ENCODE measurements around the gene CFAP46.
"Not testable (repeated sequence)": the region's sequence is repeated elsewhere in the genome, so short reads cannot be mapped to it uniquely, and the experiment has no call there.

The CFAP46 gene

GRCh38 chr10:132907821-132908620 is 34.3 kb downstream of the CFAP46 start:
- no peak overlapping the region for H3K9ac ChIP-seq (ENCODE audit: low read length in 5 of 5)

GRCh38 chr10:132906836-132907235 is 35.5 kb downstream of the CFAP46 start:
- H3K4me3 ChIP-seq (ENCODE audit: low read depth in 1 of 5, low read length in 5 of 5) = no peak overlapping the region
- H3K36me3 ChIP-seq (ENCODE audit: control insufficient read depth in 5 of 5, insufficient read depth in 5 of 5, low read length in 5 of 5) = no peaks in the 10 kb centered on the region
- no peaks in the 10 kb centered on the region for H3K4me1 ChIP-seq (ENCODE audit: control insufficient read depth in 5 of 5, insufficient read depth in 5 of 5, low read length in 5 of 5)
- H3K9ac ChIP-seq (ENCODE audit: low read length in 5 of 5) = no peak overlapping the region
- H3K27ac ChIP-seq (ENCODE audit: low read depth, low read length) = no peak overlapping the region
- H3K9me3 ChIP-seq (ENCODE audit: control insufficient read depth in 5 of 5, low read length in 5 of 5) = peaks cover 2 to 26% (median 16%) of the 10 kb centered on the region in 5 donors
- peaks cover 10 to 16% (median 11%) of the 10 kb centered on the region in 5 donors for H3K27me3 ChIP-seq (ENCODE audit: control insufficient read depth in 5 of 5, insufficient read depth in 4 of 5, low read length in 5 of 5)

More at GRCh38 chr10:132907821-132908620, 34.3 kb downstream of the CFAP46 start:
- Histone ChIP-seq H3K4me1 (ENCODE audit: control insufficient read depth in 5 of 5, insufficient read depth in 5 of 5, low read length in 5 of 5) (no peaks in the 10 kb centered on the region), H3K36me3 (ENCODE audit: control insufficient read depth in 5 of 5, insufficient read depth in 5 of 5, low read length in 5 of 5) (no peaks in the 10 kb centered on the region), H3K9me3 (ENCODE audit: control insufficient read depth in 5 of 5, low read length in 5 of 5) (peaks cover 2 to 24% (median 16%) of the 10 kb centered on the region in 5 donors), H3K4me3 (ENCODE audit: low read depth in 1 of 5, low read length in 5 of 5) (no peak overlapping the region), H3K27me3 (ENCODE audit: control insufficient read depth in 5 of 5, insufficient read depth in 4 of 5, low read length in 5 of 5) (peaks cover 15 to 20% (median 16%) of the 10 kb centered on the region in 5 donors), H3K27ac (ENCODE audit: low read depth, low read length) (no peak overlapping the region)

GRCh38 chr10:132906106-132906505 is 36.3 kb downstream of the CFAP46 start:
- H3K36me3 ChIP-seq (ENCODE audit: control insufficient read depth in 5 of 5, insufficient read depth in 5 of 5, low read length in 5 of 5) = no peaks in the 10 kb centered on the region
- H3K9ac ChIP-seq (ENCODE audit: low read length in 5 of 5) = no peak overlapping the region
- H3K4me1 ChIP-seq (ENCODE audit: control insufficient read depth in 5 of 5, insufficient read depth in 5 of 5, low read length in 5 of 5) = no peaks in the 10 kb centered on the region
- no peak overlapping the region for H3K4me3 ChIP-seq (ENCODE audit: low read depth in 1 of 5, low read length in 5 of 5)
- peaks cover 2 to 31% (median 16%) of the 10 kb centered on the region in 5 donors for H3K9me3 ChIP-seq (ENCODE audit: control insufficient read depth in 5 of 5, low read length in 5 of 5)
- peaks cover 10 to 15% (median 10%) of the 10 kb centered on the region in 5 donors for H3K27me3 ChIP-seq (ENCODE audit: control insufficient read depth in 5 of 5, insufficient read depth in 4 of 5, low read length in 5 of 5)
- no peak overlapping the region for H3K27ac ChIP-seq (ENCODE audit: low read depth, low read length)

GRCh38 chr10:132905661-132906060 is 36.7 kb downstream of the CFAP46 start:
- H3K27ac ChIP-seq (ENCODE audit: low read depth, low read length) = no peak overlapping the region
- no peaks in the 10 kb centered on the region for H3K4me1 ChIP-seq (ENCODE audit: control insufficient read depth in 5 of 5, insufficient read depth in 5 of 5, low read length in 5 of 5)
- no peak overlapping the region for H3K4me3 ChIP-seq (ENCODE audit: low read depth in 1 of 5, low read length in 5 of 5)
- peaks cover 2 to 34% (median 18%) of the 10 kb centered on the region in 5 donors for H3K9me3 ChIP-seq (ENCODE audit: control insufficient read depth in 5 of 5, low read length in 5 of 5)
- no peak overlapping the region for H3K9ac ChIP-seq (ENCODE audit: low read length in 5 of 5)
- H3K27me3 ChIP-seq (ENCODE audit: control insufficient read depth in 5 of 5, insufficient read depth in 4 of 5, low read length in 5 of 5) = peaks cover 5 to 10% (median 9%) of the 10 kb centered on the region in 5 donors
- no peaks in the 10 kb centered on the region for H3K36me3 ChIP-seq (ENCODE audit: control insufficient read depth in 5 of 5, insufficient read depth in 5 of 5, low read length in 5 of 5)

- H3K4me1 ChIP-seq (ENCODE audit: control insufficient read depth in 5 of 5, insufficient read depth in 5 of 5, low read length in 5 of 5) = no peaks in the 10 kb centered on the region
These were observed 37.3 kb downstream of the CFAP46 start for GRCh38 chr10:132904814-132905649.

GRCh38 chr10:132904181-132904813 is 38.1 kb downstream of the CFAP46 start:
- Histone ChIP-seq H3K4me3 (ENCODE audit: low read depth in 1 of 5, low read length in 5 of 5) (no peak overlapping the region), H3K4me1 (ENCODE audit: control insufficient read depth in 5 of 5, insufficient read depth in 5 of 5, low read length in 5 of 5) (no peaks in the 10 kb centered on the region), H3K27ac (ENCODE audit: low read depth, low read length) (no peak overlapping the region), H3K36me3 (ENCODE audit: control insufficient read depth in 5 of 5, insufficient read depth in 5 of 5, low read length in 5 of 5) (no peaks in the 10 kb centered on the region), H3K9me3 (ENCODE audit: control insufficient read depth in 5 of 5, low read length in 5 of 5) (peaks cover 2 to 40% (median 21%) of the 10 kb centered on the region in 5 donors), H3K9ac (ENCODE audit: low read length in 5 of 5) (no peak overlapping the region), H3K27me3 (ENCODE audit: control insufficient read depth in 5 of 5, insufficient read depth in 4 of 5, low read length in 5 of 5) (peaks cover 0 to 5% (median 3%) of the 10 kb centered on the region in 5 donors)

More at GRCh38 chr10:132904814-132905649, 37.3 kb downstream of the CFAP46 start:
- Histone ChIP-seq H3K9me3 (ENCODE audit: control insufficient read depth in 5 of 5, low read length in 5 of 5) (peaks cover 2 to 40% (median 21%) of the 10 kb centered on the region in 5 donors), H3K36me3 (ENCODE audit: control insufficient read depth in 5 of 5, insufficient read depth in 5 of 5, low read length in 5 of 5) (no peaks in the 10 kb centered on the region), H3K9ac (ENCODE audit: low read length in 5 of 5) (no peak overlapping the region), H3K27me3 (ENCODE audit: control insufficient read depth in 5 of 5, insufficient read depth in 4 of 5, low read length in 5 of 5) (peaks cover 3 to 6% (median 3%) of the 10 kb centered on the region in 5 donors), H3K4me3 (ENCODE audit: low read depth in 1 of 5, low read length in 5 of 5) (no peak overlapping the region), H3K27ac (ENCODE audit: low read depth, low read length) (no peak overlapping the region)

- not testable (repeated sequence) for H3K4me3 ChIP-seq (ENCODE audit: low read depth in 1 of 5, low read length in 5 of 5); H3K4me1 ChIP-seq (ENCODE audit: control insufficient read depth in 5 of 5, insufficient read depth in 5 of 5, low read length in 5 of 5); H3K27me3 ChIP-seq (ENCODE audit: control insufficient read depth in 5 of 5, insufficient read depth in 4 of 5, low read length in 5 of 5); H3K36me3 ChIP-seq (ENCODE audit: control insufficient read depth in 5 of 5, insufficient read depth in 5 of 5, low read length in 5 of 5); H3K27ac ChIP-seq (ENCODE audit: low read depth, low read length); H3K9ac ChIP-seq (ENCODE audit: low read length in 5 of 5)
- H3K9me3 ChIP-seq (ENCODE audit: control insufficient read depth in 5 of 5, low read length in 5 of 5) = peaks cover 2 to 40% (median 21%) of the 10 kb centered on the region in 5 donors
These were observed 39.5 kb downstream of the CFAP46 start for GRCh38 chr10:132902656-132903575.

GRCh38 chr10:132901351-132901750 is 41.0 kb downstream of the CFAP46 start:
- H3K36me3 ChIP-seq (ENCODE audit: control insufficient read depth in 5 of 5, insufficient read depth in 5 of 5, low read length in 5 of 5) = no peaks in the 10 kb centered on the region
- H3K27ac ChIP-seq (ENCODE audit: low read depth, low read length) = no peak overlapping the region
- H3K9me3 ChIP-seq (ENCODE audit: control insufficient read depth in 5 of 5, low read length in 5 of 5) = peaks cover 2 to 42% (median 21%) of the 10 kb centered on the region in 5 donors
- peaks cover 0 to 5% (median 3%) of the 10 kb centered on the region in 5 donors for H3K27me3 ChIP-seq (ENCODE audit: control insufficient read depth in 5 of 5, insufficient read depth in 4 of 5, low read length in 5 of 5)
- no peak overlapping the region for H3K4me3 ChIP-seq (ENCODE audit: low read depth in 1 of 5, low read length in 5 of 5)
- H3K9ac ChIP-seq (ENCODE audit: low read length in 5 of 5) = no peak overlapping the region
- no peaks in the 10 kb centered on the region for H3K4me1 ChIP-seq (ENCODE audit: control insufficient read depth in 5 of 5, insufficient read depth in 5 of 5, low read length in 5 of 5)

GRCh38 chr10:132900211-132900756 is 42.1 kb downstream of the CFAP46 start:
- no peak overlapping the region for H3K27ac ChIP-seq (ENCODE audit: low read depth, low read length)
- H3K9ac ChIP-seq (ENCODE audit: low read length in 5 of 5) = no peak overlapping the region
- no peaks in the 10 kb centered on the region for H3K36me3 ChIP-seq (ENCODE audit: control insufficient read depth in 5 of 5, insufficient read depth in 5 of 5, low read length in 5 of 5)
- peaks cover 2 to 34% (median 13%) of the 10 kb centered on the region in 5 donors for H3K9me3 ChIP-seq (ENCODE audit: control insufficient read depth in 5 of 5, low read length in 5 of 5)
- H3K4me3 ChIP-seq (ENCODE audit: low read depth in 1 of 5, low read length in 5 of 5) = no peak overlapping the region
- H3K27me3 ChIP-seq (ENCODE audit: control insufficient read depth in 5 of 5, insufficient read depth in 4 of 5, low read length in 5 of 5) = peaks cover 0 to 5% (median 3%) of the 10 kb centered on the region in 5 donors
- no peaks in the 10 kb centered on the region for H3K4me1 ChIP-seq (ENCODE audit: control insufficient read depth in 5 of 5, insufficient read depth in 5 of 5, low read length in 5 of 5)

Data from subcutaneous abdominal adipose tissue (tissue), 5 donors.